IMR-90 (cell line): Measurements from ENCODE around the gene PRM3. TPM values are rescaled to one million over a fixed set of nuclear protein-coding genes. Genes with fewer than 3 reads are reported as not detected.

ENCODE experiments used
- ATAC-seq: fragments of 200-7000 bp; cut with Tn5 transposase; 2 replicates; pipeline ENCODE4 v1.9.1; 2020; ENCODE audit warnings: low read depth, mild to moderate bottlenecking, moderate library complexity
- BruUV-seq: library from RNA; stranded (reverse); fragments of 400-500 nt; replicated peaks from 2 replicates; lab custom pipeline; 2021; lab: Mats Ljungman, UMichigan
- CTCF ChIA-PET: fragments of 300-600 bp; formaldehyde crosslinking; extraction: SDS; loops from one replicate; lab custom pipeline; 2021; ENCODE audit warnings: antibody characterized with exemption; lab: Yijun Ruan, JAX
- POLR2A ChIA-PET: fragments of 300-600 bp; sonication (Branson Sonifier 250); formaldehyde crosslinking; loops from one replicate; lab custom pipeline; 2022; ENCODE audit warnings: antibody characterized with exemption; ENCODE audit not compliant: unreplicated experiment; lab: Charles Lee
- DNase-seq: peaks from one replicate; pipeline ENCODE4 v3.0.0; 2013
- H2AFZ ChIP-seq: replicated peaks from 2 replicates; pipeline ENCODE3; 2013; ENCODE audit warnings: low read length, mild to moderate bottlenecking; ENCODE audit not compliant: poor library complexity
- H2AK5ac ChIP-seq: 2 replicates; pipeline ENCODE4 v1.6.1; 2013; ENCODE audit warnings: low read depth, low read length, inconsistent platforms
- H2AK9ac ChIP-seq: replicated peaks from 2 replicates; pipeline ENCODE3; 2013; ENCODE audit warnings: mild to moderate bottlenecking, low read depth, low read length, moderate library complexity; ENCODE audit not compliant: poor library complexity
- H2BK120ac ChIP-seq: 2 replicates; pipeline ENCODE4 v1.6.1; 2013; ENCODE audit warnings: low read depth, low read length, inconsistent platforms
- H2BK15ac ChIP-seq: 3 replicates; pipeline ENCODE4 v1.6.1; 2013; ENCODE audit warnings: low read depth, low read length, inconsistent platforms
- H2BK20ac ChIP-seq: 2 replicates; pipeline ENCODE4 v1.6.1; 2013; ENCODE audit warnings: low read depth, mild to moderate bottlenecking, inconsistent platforms, low read length, moderate library complexity
- H2BK5ac ChIP-seq: 2 replicates; pipeline ENCODE4 v1.6.1; 2013; ENCODE audit warnings: mild to moderate bottlenecking, low read depth, low read length, inconsistent platforms; ENCODE audit not compliant: poor library complexity, severe bottlenecking
- H3K14ac ChIP-seq: replicated peaks from 2 replicates; pipeline ENCODE4 v1.6.1; 2013; ENCODE audit warnings: low read depth, low read length, inconsistent platforms
- H3K18ac ChIP-seq: 2 replicates; pipeline ENCODE4 v1.6.1; 2013; ENCODE audit warnings: low read depth, low read length, control low read depth
- H3K23ac ChIP-seq: 2 replicates; pipeline ENCODE4 v1.6.1; 2013; ENCODE audit warnings: low read depth, low read length, inconsistent platforms
- H3K27ac ChIP-seq: 2 replicates; pipeline ENCODE4 v1.5.1; 2013; ENCODE audit warnings: mild to moderate bottlenecking, control low read depth, low read length; ENCODE audit not compliant: insufficient read depth
- H3K27me3 ChIP-seq: 2 replicates; pipeline ENCODE4 v1.6.1; 2013; ENCODE audit warnings: low read length; ENCODE audit not compliant: control insufficient read depth, insufficient read depth
- H3K36me3 ChIP-seq: 2 replicates; pipeline ENCODE4 v1.6.1; 2013; ENCODE audit warnings: low read length, mixed read lengths; ENCODE audit not compliant: control insufficient read depth, insufficient read depth
- H3K4ac ChIP-seq: 2 replicates; pipeline ENCODE4 v1.6.1; 2013; ENCODE audit warnings: low read depth, low read length, inconsistent platforms
- H3K4me1 ChIP-seq: 2 replicates; pipeline ENCODE4 v1.6.1; 2013; ENCODE audit warnings: low read length, mixed read lengths; ENCODE audit not compliant: control insufficient read depth, insufficient read depth
- H3K4me2 ChIP-seq: 2 replicates; pipeline ENCODE4 v1.6.1; 2013; ENCODE audit warnings: low read depth, mild to moderate bottlenecking, control low read depth, low read length, moderate library complexity
- H3K4me3 ChIP-seq: 2 replicates; pipeline ENCODE4 v1.5.1; 2013; ENCODE audit warnings: low read depth, mild to moderate bottlenecking, control low read depth, low read length, moderate library complexity; ENCODE audit not compliant: insufficient read depth
- H3K56ac ChIP-seq: 2 replicates; pipeline ENCODE4 v1.6.1; 2013; ENCODE audit warnings: low read length, inconsistent platforms; ENCODE audit not compliant: insufficient read depth; ENCODE audit errors: extremely low read depth
- H3K79me1 ChIP-seq, 2 experiments: 2 replicates each; pipeline ENCODE4 v1.6.1; 2013; ENCODE audit warnings: low read length in 2 of 2, inconsistent platforms in 1 of 2, low read depth in 1 of 2
- H3K9ac ChIP-seq: 2 replicates; pipeline ENCODE4 v1.6.1; 2013; ENCODE audit warnings: low read depth, low read length, control low read depth
- H3K9me1 ChIP-seq: 2 replicates; pipeline ENCODE4 v1.6.1; 2013; ENCODE audit warnings: low read length, inconsistent platforms; ENCODE audit not compliant: insufficient read depth
- H3K9me3 ChIP-seq: 2 replicates; pipeline ENCODE4 v1.6.1; 2013; ENCODE audit warnings: low read length; ENCODE audit not compliant: control insufficient read depth, insufficient read depth
- H4K20me1 ChIP-seq: 2 replicates; pipeline ENCODE4 v1.6.1; 2013; ENCODE audit warnings: low read length, inconsistent platforms; ENCODE audit not compliant: insufficient read depth
- H4K5ac ChIP-seq: 2 replicates; pipeline ENCODE4 v1.6.1; 2013; ENCODE audit warnings: mild to moderate bottlenecking, low read depth, low read length, control low read depth
- H4K8ac ChIP-seq, 2 experiments: 2 replicates each; pipeline ENCODE4 v1.6.1; 2013; ENCODE audit warnings: low read depth in 2 of 2, low read length in 2 of 2, control low read depth in 1 of 2, inconsistent platforms in 1 of 2
- H4K91ac ChIP-seq: 2 replicates; pipeline ENCODE4 v1.6.1; 2013; ENCODE audit warnings: low read depth, low read length, inconsistent platforms; ENCODE audit not compliant: insufficient read depth
- CHD1 ChIP-seq: IDR thresholded peaks from 2 replicates; pipeline ENCODE4 v1.6.1; 2012; ENCODE audit warnings: low read depth, low read length, improper control_type of control experiment
- FOS ChIP-seq: fragments of 150-350 bp; IDR thresholded peaks from 2 replicates; pipeline ENCODE4 v1.6.1; 2016; ENCODE audit warnings: low read depth, low read length
- MAZ ChIP-seq: IDR thresholded peaks from 2 replicates; pipeline ENCODE4 v1.6.1; 2012; ENCODE audit warnings: low read depth, mild to moderate bottlenecking, low read length, improper control_type of control experiment, moderate library complexity, borderline replicate concordance
- MXI1 ChIP-seq: IDR thresholded peaks from 2 replicates; pipeline ENCODE4 v1.6.1; 2012; ENCODE audit warnings: low read depth, mild to moderate bottlenecking, low read length, moderate library complexity, borderline replicate concordance
- NFE2L2 ChIP-seq: fragments of 150-350 bp; IDR thresholded peaks from 2 replicates; pipeline ENCODE4 v1.6.1; 2016; ENCODE audit warnings: low read depth, mild to moderate bottlenecking, low read length
- POLR2A ChIP-seq: IDR thresholded peaks from 2 replicates; pipeline ENCODE4 v1.6.1; 2012; ENCODE audit warnings: mild to moderate bottlenecking, low read depth, low read length
- RAD21 ChIP-seq: IDR thresholded peaks from 2 replicates; pipeline ENCODE4 v1.6.1; 2012; ENCODE audit warnings: low read length, improper control_type of control experiment
- RFX5 ChIP-seq: IDR thresholded peaks from 2 replicates; pipeline ENCODE4 v1.8.0; 2012; ENCODE audit warnings: low read depth, mild to moderate bottlenecking, low read length, moderate library complexity
- SMC3 ChIP-seq: fragments of 150-350 bp; IDR thresholded peaks from 2 replicates; pipeline ENCODE4 v1.6.1; 2016; ENCODE audit warnings: low read depth, mild to moderate bottlenecking, antibody characterized with exemption, low read length, moderate library complexity
- WGBS, 2 experiments: methylation state at CpG; one replicate each; pipeline versions ENCODE4 v1.1.5 to v1.1.7; 2013; ENCODE audit warnings: missing lambda C conversion rate in 2 of 2; ENCODE audit not compliant: insufficient read length in 1 of 2; ENCODE audit errors: extremely low coverage in 2 of 2; 5-methylcytosine and 5-hydroxymethylcytosine counted together
- dilution Hi-C: fragments of 300-500 bp; cut with HindIII; formaldehyde crosslinking; loops from one replicate; pipeline ENCODE4 v1.14.3; 2018; ENCODE audit warnings: low sequenced_read_pairs; ENCODE audit not compliant: unreplicated experiment
- in situ Hi-C: fragments of 300-500 bp; cut with MboI; formaldehyde crosslinking; loops from 3 replicates; pipeline ENCODE4 v1.14.3; 2019; ENCODE audit warnings: low sequenced_read_pairs, inconsistent platforms, mixed read lengths
- intact Hi-C: fragments of 100-400 bp; cut with micrococcal nuclease; formaldehyde crosslinking; loops from 2 replicates; pipeline ENCODE4 v1.10.0; 2022
- polyA plus RNA-seq, 3 experiments: library from polyadenylated mRNA; depleted of rRNA; stranded (reverse); fragments of >200 nt; gene quantifications; 2 replicates each; pipeline ENCODE4 v1.2.3, GENCODE V29; 2012; ENCODE audit warnings: low replicate concordance in 1 of 3
- total RNA-seq: library from RNA; depleted of rRNA; stranded (reverse); fragments of >200 nt; gene quantifications from 2 replicates; pipeline ENCODE4 v1.2.3, GENCODE V29; 2012

PRM3 gene
- total and polyA plus RNA-seq, 2 of the 4 experiments (the other 2 are of a cell fraction) = not detected

DNA sequence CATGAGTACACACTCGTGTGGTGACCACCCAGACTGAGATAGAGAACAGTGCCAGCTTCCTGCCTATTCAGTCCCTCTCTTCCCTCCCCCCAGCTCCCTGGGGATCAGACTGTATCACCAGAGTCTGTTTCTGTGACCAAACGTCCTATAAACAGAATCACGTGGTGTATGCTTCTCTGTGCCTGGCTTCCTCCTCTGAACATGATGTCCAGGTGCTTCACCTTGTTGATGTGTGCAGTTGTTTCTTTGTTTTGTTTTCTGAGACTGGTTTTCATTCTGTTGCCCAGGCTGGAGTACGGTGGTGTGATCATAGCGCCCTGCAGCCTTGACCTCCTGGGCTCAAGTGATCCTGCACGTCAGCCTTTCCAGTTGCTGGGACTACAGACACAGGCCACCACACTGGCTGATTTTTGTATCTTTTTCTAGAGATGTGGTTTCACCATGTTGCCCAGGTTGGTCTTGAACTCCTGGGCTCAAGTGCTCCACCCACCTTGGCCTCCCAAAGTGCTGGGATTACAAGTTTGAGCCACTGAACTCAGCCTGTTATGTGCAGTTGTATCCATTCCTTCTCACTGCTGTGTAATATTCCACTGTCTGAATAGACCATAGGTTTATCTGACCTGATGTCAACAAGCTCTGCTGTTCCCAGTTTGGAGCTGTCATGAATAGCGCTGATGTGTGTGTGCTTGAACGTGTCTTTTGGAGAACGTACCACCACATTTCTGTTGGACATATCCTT is 36.6 kb upstream of the PRM3 start:
- H3K56ac ChIP-seq = no peak overlapping the region

More for the DNA sequence above, 36.6 kb upstream of the PRM3 start:
- H3K36me3 ChIP-seq = no peaks in the 10 kb centered on the region
- H3K27ac ChIP-seq = no peak overlapping the region
- H3K18ac ChIP-seq = peak overlapping the region; percentile 58; the same call in 1 of the 2 replicates
- no peaks in the 10 kb centered on the region for H3K9me3 ChIP-seq
- no peak overlapping the region for H2BK120ac ChIP-seq
- H3K79me1 ChIP-seq = peaks cover 0 to 5% of the 10 kb centered on the region in 2 experiments; a peak in 2 of 4 replicates
- H2BK5ac ChIP-seq = no peak overlapping the region
- H3K23ac ChIP-seq = no peak overlapping the region
- H3K27me3 ChIP-seq = no peaks in the 10 kb centered on the region
- intact Hi-C loops (no loop called here), dilution Hi-C loops (no loop called here), in situ Hi-C loops (loop anchor here (5.0 kb wide), 1 partner anchor 48 kb away; no protein-coding TSS in a partner anchor)
- H3K4me3 ChIP-seq = no peak overlapping the region
- CTCF ChIA-PET = interaction anchor here (0.7 kb wide), 1 partner anchor 26 kb away, joined by 3 read pairs; no protein-coding TSS in a partner anchor
- no peak overlapping the region for H3K9ac ChIP-seq
- no peak overlapping the region for H3K14ac ChIP-seq
- H2BK15ac ChIP-seq = no peak overlapping the region
- H2AFZ ChIP-seq = no peak overlapping the region
- no CpG with 5 or more reads among the region's 9 CpGs for WGBS, 2 experiments
- H3K4ac ChIP-seq = peak overlapping the region; percentile 32; the same call in 1 of the 2 replicates
- DNase-seq (no peak), ATAC-seq (no peak)
- H2AK9ac ChIP-seq = no peak overlapping the region
- H3K4me1 ChIP-seq = peaks cover 20% of the 10 kb centered on the region
- no peak overlapping the region for H4K8ac ChIP-seq
- H4K5ac ChIP-seq = no peak overlapping the region
- H2BK20ac ChIP-seq = 0 out of 2 replicates have a peak overlapping the region, but pooled peaks have one; percentile 15
- peak overlapping the region; percentile 44 for H2AK5ac ChIP-seq
- POLR2A ChIA-PET = no interaction called here
- H3K9me1 ChIP-seq = peaks cover 16% of the 10 kb centered on the region
- no TSS peak for BruUV-seq
- H3K4me2 ChIP-seq = no peak overlapping the region
- no peak for TF ChIP-seq MAZ
- TF ChIP-seq RAD21 = no peak
- TF ChIP-seq FOS = no peak
- TF ChIP-seq MXI1 = no peak
- TF ChIP-seq POLR2A = no peak
- TF ChIP-seq RFX5 = no peak
- TF ChIP-seq SMC3 = no peak
- no peak for TF ChIP-seq CHD1
- TF ChIP-seq NFE2L2 = no peak
- no peaks in the 10 kb centered on the region for H4K20me1 ChIP-seq
- no peak overlapping the region for H4K91ac ChIP-seq
